ENCODE results near the gene IL17D.
A peak's percentile ranks its signal among the peaks of the same experiment; 100 is the strongest.

IL17D gene

DNA sequence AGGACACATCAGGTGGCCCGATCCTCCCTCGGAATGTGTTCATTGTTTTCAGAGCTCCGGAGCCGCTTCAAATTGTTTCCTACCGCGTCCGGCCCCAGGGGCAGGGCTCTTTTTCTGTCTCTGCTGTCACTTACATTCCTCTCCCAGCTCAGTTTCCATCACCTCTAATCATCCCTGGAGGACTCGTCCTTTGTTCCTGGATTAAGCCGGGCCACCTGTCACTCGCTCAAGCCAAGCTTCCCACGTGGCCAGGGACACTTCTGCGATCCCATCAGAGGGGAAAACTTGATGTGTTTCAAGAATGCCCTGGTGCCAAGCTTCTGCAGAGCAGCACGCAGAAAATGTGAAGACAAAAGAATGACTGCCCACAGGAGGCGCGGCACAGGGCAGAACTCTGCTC lies 13.5 kb downstream of the IL17D start:
- H3K36me3 ChIP-seq (ENCODE audit: control insufficient read depth, insufficient read depth, low read length), result no peaks in the 10 kb centered on the region; the same call in 1 of the 2 replicates
- H3K27ac ChIP-seq (ENCODE audit: low read length), result no peak overlapping the region
- DNase-seq (ENCODE audit: low read depth, low spot score), result no peak
- no peak overlapping the region for H3K4me3 ChIP-seq (ENCODE audit: low read length)
- WGBS (ENCODE audit: insufficient coverage, insufficient read length), result no CpG with 5 or more reads among the region's 15 CpGs
- H3K9me3 ChIP-seq (ENCODE audit: control insufficient read depth, insufficient read depth, low read length), result no peaks in the 10 kb centered on the region
- no peaks in the 10 kb centered on the region; the same call in 1 of the 2 replicates for H3K27me3 ChIP-seq (ENCODE audit: control insufficient read depth, insufficient read depth, low read length)
- H3K4me1 ChIP-seq (ENCODE audit: control insufficient read depth, insufficient read depth, low read length), result no peaks in the 10 kb centered on the region

DNA sequence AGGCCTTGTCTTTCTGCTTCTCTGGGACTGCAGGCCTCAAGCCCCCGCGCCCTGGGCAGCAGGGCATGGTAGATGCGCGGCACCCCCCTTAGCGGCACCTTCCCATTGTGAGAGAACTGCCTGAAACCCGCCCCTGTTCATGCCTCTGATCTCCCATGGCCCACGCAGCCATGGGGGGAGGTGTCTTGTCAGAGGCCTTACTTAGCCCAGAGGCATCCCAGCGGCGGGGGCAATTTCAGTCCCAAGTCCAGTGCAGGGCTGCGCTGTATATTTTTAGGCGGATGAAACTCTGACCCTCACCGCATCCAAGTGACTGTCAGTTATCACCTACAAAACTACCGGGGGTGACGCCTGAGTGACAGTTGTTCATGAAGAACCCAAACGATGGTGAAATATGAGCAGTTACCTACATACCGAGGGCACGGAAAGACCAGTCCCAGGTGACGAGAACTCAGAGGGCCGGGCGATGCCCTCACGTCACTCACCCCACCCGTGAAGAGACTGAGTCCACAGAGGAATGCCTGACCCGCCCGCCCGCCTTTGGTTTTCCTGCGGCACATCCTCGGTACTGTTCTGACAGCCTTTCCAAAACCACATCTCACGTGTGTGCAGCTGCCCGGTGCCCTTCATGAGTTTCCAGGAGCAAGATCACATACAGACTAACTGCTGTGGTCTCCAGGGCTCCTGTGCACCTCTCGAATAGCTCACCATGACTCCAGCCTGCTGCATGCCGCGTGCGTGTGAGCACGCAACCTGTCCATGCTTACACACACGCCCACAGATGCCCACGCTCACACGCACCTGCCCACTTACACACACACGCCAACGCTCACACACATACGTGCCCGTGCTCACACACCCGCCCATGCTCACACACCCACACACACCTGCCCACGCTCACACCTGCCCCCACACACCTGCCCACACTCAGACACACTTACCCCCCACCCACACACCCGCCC lies 14.4 kb downstream of the IL17D start:
- H3K4me3 ChIP-seq (ENCODE audit: low read length), result no peak overlapping the region
- H3K27ac ChIP-seq (ENCODE audit: low read length), result no peak overlapping the region
- WGBS (ENCODE audit: insufficient coverage, insufficient read length), result no CpG with 5 or more reads among the region's 44 CpGs
- H3K9me3 ChIP-seq (ENCODE audit: control insufficient read depth, insufficient read depth, low read length), result no peaks in the 10 kb centered on the region
- H3K36me3 ChIP-seq (ENCODE audit: control insufficient read depth, insufficient read depth, low read length), result no peaks in the 10 kb centered on the region; the same call in 1 of the 2 replicates
- H3K4me1 ChIP-seq (ENCODE audit: control insufficient read depth, insufficient read depth, low read length), result no peaks in the 10 kb centered on the region
- no peak for DNase-seq (ENCODE audit: low read depth, low spot score)
- H3K27me3 ChIP-seq (ENCODE audit: control insufficient read depth, insufficient read depth, low read length), result peaks cover 3% of the 10 kb centered on the region; the same call in 1 of the 2 replicates

DNA sequence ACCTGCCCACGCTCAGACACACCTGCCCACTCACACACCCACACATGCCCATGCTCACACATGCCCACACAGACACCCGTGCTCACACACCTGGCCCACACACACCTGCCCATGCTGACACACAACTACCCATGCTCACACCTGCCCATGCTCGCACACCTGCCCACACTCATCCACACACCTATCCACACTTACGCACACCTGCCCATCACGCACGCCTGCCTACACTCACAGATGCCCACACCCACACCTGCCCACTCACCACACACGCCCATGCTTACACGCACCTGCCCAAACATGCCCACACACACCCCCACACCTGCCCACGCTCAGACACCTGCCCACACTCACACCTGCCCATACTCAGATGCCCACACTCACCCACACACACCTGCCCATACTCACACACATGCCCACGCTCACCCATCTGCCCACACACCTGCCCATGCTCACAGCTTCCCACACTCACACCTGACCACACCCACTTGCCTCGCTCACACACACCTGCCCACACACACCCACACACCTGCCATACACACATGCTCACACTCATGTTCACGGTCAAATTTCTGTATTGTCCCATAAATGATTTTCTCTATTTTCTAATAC lies 15.6 kb downstream of the IL17D start:
- no CpG with 5 or more reads among the region's 12 CpGs for WGBS (ENCODE audit: insufficient coverage, insufficient read length)
- Histone ChIP-seq H3K4me3 (ENCODE audit: low read length) (no peak overlapping the region), H3K27me3 (ENCODE audit: control insufficient read depth, insufficient read depth, low read length) (peaks cover 3% of the 10 kb centered on the region; the same call in 1 of the 2 replicates), H3K4me1 (ENCODE audit: control insufficient read depth, insufficient read depth, low read length) (no peaks in the 10 kb centered on the region), H3K36me3 (ENCODE audit: control insufficient read depth, insufficient read depth, low read length) (no peaks in the 10 kb centered on the region; the same call in 1 of the 2 replicates), H3K27ac (ENCODE audit: low read length) (no peak overlapping the region), H3K9me3 (ENCODE audit: control insufficient read depth, insufficient read depth, low read length) (no peaks in the 10 kb centered on the region)
- DNase-seq (ENCODE audit: low read depth, low spot score), result no peak

DNA sequence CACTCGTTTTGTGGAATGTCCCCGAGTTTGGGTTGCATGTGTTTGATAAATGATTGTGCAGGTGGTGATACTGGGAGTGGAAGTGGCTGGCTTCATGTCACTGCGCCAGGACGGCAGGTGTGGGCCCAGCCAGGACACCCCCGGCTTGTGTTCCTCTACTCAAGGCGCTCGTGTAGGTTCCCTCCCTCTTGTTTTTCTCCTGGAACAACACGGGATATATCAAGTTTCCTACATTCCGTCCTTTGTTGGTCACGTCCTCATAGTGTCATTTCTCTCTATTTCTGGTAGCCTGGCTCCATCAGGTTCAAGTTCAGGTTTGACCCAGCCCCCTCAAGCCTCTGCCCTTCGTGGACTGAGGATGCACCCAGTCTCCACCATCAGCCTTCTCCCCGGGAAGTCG lies 16.3 kb downstream of the IL17D start:
- peaks cover 3% of the 10 kb centered on the region; the same call in 1 of the 2 replicates for H3K27me3 ChIP-seq (ENCODE audit: control insufficient read depth, insufficient read depth, low read length)
- no peaks in the 10 kb centered on the region for H3K9me3 ChIP-seq (ENCODE audit: control insufficient read depth, insufficient read depth, low read length)
- WGBS (ENCODE audit: insufficient coverage, insufficient read length), result no CpG with 5 or more reads among the region's 13 CpGs
- no peaks in the 10 kb centered on the region for H3K4me1 ChIP-seq (ENCODE audit: control insufficient read depth, insufficient read depth, low read length)
- H3K27ac ChIP-seq (ENCODE audit: low read length), result no peak overlapping the region
- H3K4me3 ChIP-seq (ENCODE audit: low read length), result no peak overlapping the region
- no peak for DNase-seq (ENCODE audit: low read depth, low spot score)
- no peaks in the 10 kb centered on the region; the same call in 1 of the 2 replicates for H3K36me3 ChIP-seq (ENCODE audit: control insufficient read depth, insufficient read depth, low read length)

DNA sequence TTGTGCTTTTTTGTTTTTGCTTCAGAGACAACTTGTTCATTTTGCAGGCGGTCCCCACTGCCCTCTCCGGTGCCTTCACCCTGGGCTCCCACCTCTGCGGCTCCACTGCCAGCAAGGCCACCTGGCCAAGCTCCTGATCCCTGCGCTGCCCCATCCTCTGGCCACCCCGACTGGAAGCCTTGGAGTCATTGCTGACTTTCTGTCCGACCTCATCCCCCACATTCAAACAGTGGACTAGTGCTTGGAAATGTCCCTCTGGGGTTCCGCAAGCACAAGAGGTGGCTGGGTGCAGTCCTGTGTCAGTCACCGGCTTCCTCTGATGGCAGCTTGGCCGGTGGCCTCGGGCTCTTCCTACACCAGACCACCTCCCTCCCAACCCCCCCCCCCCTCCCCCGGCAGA lies 17.0 kb downstream of the IL17D start:
- DNase-seq (ENCODE audit: low read depth, low spot score), result no peak
- Histone ChIP-seq H3K4me1 (ENCODE audit: control insufficient read depth, insufficient read depth, low read length) (no peaks in the 10 kb centered on the region), H3K27me3 (ENCODE audit: control insufficient read depth, insufficient read depth, low read length) (peaks cover 3% of the 10 kb centered on the region; the same call in 1 of the 2 replicates), H3K36me3 (ENCODE audit: control insufficient read depth, insufficient read depth, low read length) (no peaks in the 10 kb centered on the region; the same call in 1 of the 2 replicates), H3K4me3 (ENCODE audit: low read length) (no peak overlapping the region), H3K27ac (ENCODE audit: low read length) (no peak overlapping the region), H3K9me3 (ENCODE audit: control insufficient read depth, insufficient read depth, low read length) (no peaks in the 10 kb centered on the region)
- no CpG with 5 or more reads among the region's 11 CpGs for WGBS (ENCODE audit: insufficient coverage, insufficient read length)

DNA sequence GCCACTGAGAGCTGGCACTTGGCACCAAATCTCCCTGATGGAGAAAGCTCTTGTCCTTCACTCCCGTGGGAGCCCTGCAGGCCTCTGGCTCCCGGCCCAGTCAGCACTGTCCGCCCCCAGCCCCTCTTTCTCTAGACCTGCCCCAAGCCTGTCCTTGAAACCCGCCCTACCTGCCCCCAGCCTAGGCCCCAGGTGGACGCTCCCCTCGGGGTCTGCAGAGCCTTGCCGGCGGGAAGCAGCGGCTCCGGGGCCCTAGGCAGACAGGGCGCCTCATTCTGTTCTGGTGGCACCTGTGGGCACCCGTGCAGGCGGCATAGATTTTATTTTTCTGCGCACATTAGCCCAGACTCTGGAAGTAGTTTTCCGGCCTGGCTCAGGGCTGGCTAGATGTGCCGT lies 17.6 kb downstream of the IL17D start:
- no peak for DNase-seq (ENCODE audit: low read depth, low spot score)
- Histone ChIP-seq H3K36me3 (ENCODE audit: control insufficient read depth, insufficient read depth, low read length) (no peaks in the 10 kb centered on the region; the same call in 1 of the 2 replicates), H3K27ac (ENCODE audit: low read length) (no peak overlapping the region), H3K9me3 (ENCODE audit: control insufficient read depth, insufficient read depth, low read length) (no peaks in the 10 kb centered on the region), H3K27me3 (ENCODE audit: control insufficient read depth, insufficient read depth, low read length) (peaks cover 3% of the 10 kb centered on the region; the same call in 1 of the 2 replicates), H3K4me1 (ENCODE audit: control insufficient read depth, insufficient read depth, low read length) (no peaks in the 10 kb centered on the region), H3K4me3 (ENCODE audit: low read length) (no peak overlapping the region)
- no CpG with 5 or more reads among the region's 16 CpGs for WGBS (ENCODE audit: insufficient coverage, insufficient read length)

DNA sequence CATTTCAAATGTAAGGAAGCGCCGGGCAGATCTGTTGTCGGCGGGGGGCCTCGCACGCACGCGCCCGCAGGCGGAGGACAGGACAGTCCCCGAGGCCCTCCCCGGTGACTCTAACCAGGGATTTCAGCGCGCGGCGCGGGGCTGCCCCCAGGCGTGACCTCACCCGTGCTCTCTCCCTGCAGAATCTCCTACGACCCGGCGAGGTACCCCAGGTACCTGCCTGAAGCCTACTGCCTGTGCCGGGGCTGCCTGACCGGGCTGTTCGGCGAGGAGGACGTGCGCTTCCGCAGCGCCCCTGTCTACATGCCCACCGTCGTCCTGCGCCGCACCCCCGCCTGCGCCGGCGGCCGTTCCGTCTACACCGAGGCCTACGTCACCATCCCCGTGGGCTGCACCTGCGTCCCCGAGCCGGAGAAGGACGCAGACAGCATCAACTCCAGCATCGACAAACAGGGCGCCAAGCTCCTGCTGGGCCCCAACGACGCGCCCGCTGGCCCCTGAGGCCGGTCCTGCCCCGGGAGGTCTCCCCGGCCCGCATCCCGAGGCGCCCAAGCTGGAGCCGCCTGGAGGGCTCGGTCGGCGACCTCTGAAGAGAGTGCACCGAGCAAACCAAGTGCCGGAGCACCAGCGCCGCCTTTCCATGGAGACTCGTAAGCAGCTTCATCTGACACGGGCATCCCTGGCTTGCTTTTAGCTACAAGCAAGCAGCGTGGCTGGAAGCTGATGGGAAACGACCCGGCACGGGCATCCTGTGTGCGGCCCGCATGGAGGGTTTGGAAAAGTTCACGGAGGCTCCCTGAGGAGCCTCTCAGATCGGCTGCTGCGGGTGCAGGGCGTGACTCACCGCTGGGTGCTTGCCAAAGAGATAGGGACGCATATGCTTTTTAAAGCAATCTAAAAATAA lies 18.2 kb downstream of the IL17D start:
- Histone ChIP-seq H3K36me3 (ENCODE audit: control insufficient read depth, insufficient read depth, low read length) (no peaks in the 10 kb centered on the region; the same call in 1 of the 2 replicates), H3K27ac (ENCODE audit: low read length) (no peak overlapping the region), H3K27me3 (ENCODE audit: control insufficient read depth, insufficient read depth, low read length) (peaks cover 3% of the 10 kb centered on the region; the same call in 1 of the 2 replicates), H3K9me3 (ENCODE audit: control insufficient read depth, insufficient read depth, low read length) (no peaks in the 10 kb centered on the region), H3K4me3 (ENCODE audit: low read length) (peak overlapping the region; percentile 27; the same call in 1 of the 2 replicates), H3K4me1 (ENCODE audit: control insufficient read depth, insufficient read depth, low read length) (no peaks in the 10 kb centered on the region)
- DNase-seq (ENCODE audit: low read depth, low spot score), result no peak
- WGBS (ENCODE audit: insufficient coverage, insufficient read length), result no CpG with 5 or more reads among the region's 81 CpGs

DNA sequence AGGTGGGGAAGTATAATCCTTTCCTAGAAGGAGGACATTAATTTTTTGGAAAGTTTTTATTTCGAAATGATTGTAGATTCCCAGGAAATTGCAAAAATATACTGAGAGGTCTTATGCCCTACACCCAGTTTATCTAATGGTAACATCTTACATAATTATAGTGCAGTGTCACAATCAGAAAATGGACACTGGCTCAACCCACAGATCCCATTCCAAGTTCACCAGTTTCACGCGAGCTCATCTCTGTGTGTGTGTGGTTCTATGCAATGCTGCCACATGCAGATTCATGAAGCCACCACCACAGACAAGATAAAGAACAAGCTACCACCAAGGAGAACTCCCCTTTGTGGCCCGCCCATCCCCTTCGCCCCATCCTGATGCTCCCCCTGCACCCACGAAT lies 24.4 kb downstream of the IL17D start:
- Histone ChIP-seq H3K36me3 (ENCODE audit: control insufficient read depth, insufficient read depth, low read length) (no peaks in the 10 kb centered on the region), H3K4me1 (ENCODE audit: control insufficient read depth, insufficient read depth, low read length) (no peaks in the 10 kb centered on the region), H3K27ac (ENCODE audit: low read length) (no peak overlapping the region), H3K27me3 (ENCODE audit: control insufficient read depth, insufficient read depth, low read length) (no peaks in the 10 kb centered on the region), H3K9me3 (ENCODE audit: control insufficient read depth, insufficient read depth, low read length) (no peaks in the 10 kb centered on the region), H3K4me3 (ENCODE audit: low read length) (no peak overlapping the region)
- no peak for DNase-seq (ENCODE audit: low read depth, low spot score)
- no CpG with 5 or more reads among the region's 6 CpGs for WGBS (ENCODE audit: insufficient coverage, insufficient read length)

DNA sequence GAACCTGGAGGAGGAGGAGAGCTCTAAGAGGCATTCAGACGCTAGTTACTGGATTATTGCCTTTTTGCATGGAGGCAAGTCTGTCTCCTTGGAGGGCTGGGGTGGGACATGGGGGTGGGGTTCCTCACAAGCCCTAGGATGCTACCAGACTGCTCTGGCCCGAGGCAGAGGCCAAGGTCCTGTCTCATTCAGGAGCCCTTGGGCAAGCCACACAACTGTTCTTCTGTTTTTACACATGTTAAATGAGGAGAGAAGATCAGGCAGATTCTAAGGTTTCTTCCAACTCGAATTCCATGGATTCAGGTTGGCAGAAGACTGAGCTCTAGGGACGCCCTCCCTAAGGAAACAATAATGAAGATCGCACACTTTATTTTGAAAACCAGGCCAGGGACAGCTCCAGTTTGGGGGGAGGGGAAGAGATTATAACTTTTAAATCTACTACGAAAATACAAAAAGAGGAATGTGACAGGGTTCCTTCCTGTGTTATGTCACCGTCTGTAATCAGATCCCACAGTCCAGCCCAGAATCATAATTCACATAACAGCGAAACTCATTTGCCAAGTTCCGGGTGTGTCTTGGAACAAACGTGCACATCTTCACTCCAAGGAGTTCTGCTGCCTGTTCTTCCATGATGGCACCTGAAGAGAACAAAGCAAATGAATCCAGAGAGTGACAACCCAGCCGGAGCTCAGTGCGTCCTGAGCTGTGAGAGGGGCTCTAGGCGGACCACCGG lies 25.2 kb downstream of the IL17D start:
- Histone ChIP-seq H3K4me3 (ENCODE audit: low read length) (no peak overlapping the region), H3K27me3 (ENCODE audit: control insufficient read depth, insufficient read depth, low read length) (no peaks in the 10 kb centered on the region), H3K4me1 (ENCODE audit: control insufficient read depth, insufficient read depth, low read length) (no peaks in the 10 kb centered on the region), H3K9me3 (ENCODE audit: control insufficient read depth, insufficient read depth, low read length) (no peaks in the 10 kb centered on the region), H3K27ac (ENCODE audit: low read length) (no peak overlapping the region), H3K36me3 (ENCODE audit: control insufficient read depth, insufficient read depth, low read length) (no peaks in the 10 kb centered on the region)
- no CpG with 5 or more reads among the region's 14 CpGs for WGBS (ENCODE audit: insufficient coverage, insufficient read length)
- no peak for DNase-seq (ENCODE audit: low read depth, low spot score)
